ENCODE measurements around the gene DOC2B. TPM values are rescaled to one million over a fixed set of nuclear protein-coding genes. Genes with fewer than 3 reads are reported as not detected.
"Not testable (repeated sequence)": the region's sequence is repeated elsewhere in the genome, so short reads cannot be mapped to it uniquely, and the experiment has no call there.

The DOC2B gene
- polyA plus RNA-seq, 4 donors, result 54.8 to 99.1 (median 80.3) TPM

GRCh38 chr17:113111-113510 is 68.3 kb downstream of the DOC2B start:
- DNase-seq (ENCODE audit: low read depth in 4 of 4, low spot score in 2 of 4), result not testable (repeated sequence)

Other genes with a start within 250 kb of the DOC2B start
- gene SCGB1C2, start 44.1 kb downstream of the DOC2B start, polyA plus RNA-seq (ENCODE audit: insufficient read length in 4 of 4), result 1 to 10 TPM; 1.4 to 2.1 (median 2.0) TPM
- 10 to 100 TPM; 12.0 to 30.3 (median 25.6) TPM for gene RPH3AL, start 171.2 kb upstream of the DOC2B start, polyA plus RNA-seq (ENCODE audit: insufficient read length in 4 of 4)

Measured in left renal cortex interstitium (tissue), 4 donors.